NCI-H524 treated with DMSO at 0.1 percent for 48 hours (cell line): Measurements from ENCODE around the gene TREH.

Source experiments
- DNase-seq: peaks from one replicate; lab custom pipeline; 2025; lab: John Stamatoyannopoulos, UW

Gene TREH

DNA sequence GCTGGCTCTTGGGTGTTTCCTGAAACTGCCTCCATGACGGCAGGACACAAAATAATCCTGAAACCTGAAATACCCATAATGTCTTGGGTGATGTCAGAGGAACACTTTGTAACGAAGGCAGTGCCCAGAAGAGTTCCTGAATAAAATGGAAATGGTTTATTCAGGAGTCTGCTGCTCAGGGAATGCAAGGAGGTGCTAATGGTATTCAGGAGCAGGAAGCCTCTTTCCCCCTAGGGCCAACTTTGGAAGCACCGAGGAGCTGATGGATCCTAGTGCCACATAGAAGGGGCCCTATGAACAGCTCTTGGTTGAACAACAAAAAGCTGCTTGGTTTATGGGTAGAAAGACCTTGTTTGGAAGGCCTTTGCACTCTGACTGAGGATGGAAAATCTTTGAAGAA, 15.5 kb downstream of the TREH start:
- DNase-seq: no peak

DNA sequence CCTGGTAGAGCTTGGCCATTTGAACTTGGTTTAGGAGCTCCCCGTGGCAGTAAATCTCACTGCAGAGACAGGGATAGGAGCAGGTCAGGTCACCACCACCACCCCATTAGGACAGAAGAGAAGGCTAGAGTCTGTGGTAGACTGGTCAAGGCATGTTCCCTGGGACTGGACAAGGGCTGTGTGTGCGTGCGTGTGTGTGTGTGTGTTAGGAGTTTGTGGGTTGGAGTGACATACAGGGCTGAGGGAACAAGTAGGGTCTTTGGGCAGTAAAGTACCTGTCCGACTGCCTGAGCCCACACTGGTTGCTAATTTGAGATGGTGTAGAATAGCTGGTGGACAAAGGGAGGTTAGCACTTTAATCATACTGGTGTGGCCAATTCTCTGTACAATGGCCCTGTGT, 16.1 kb downstream of the TREH start:
- DNase-seq: no peak

- DNase-seq: no peak
These were observed 16.8 kb downstream of the TREH start for GRCh38 chr11:118662401-118663271.

- no peak for DNase-seq
These were observed 17.8 kb downstream of the TREH start for GRCh38 chr11:118661425-118662301.

GRCh38 chr11:118660681-118661424, 18.6 kb downstream of the TREH start:
- no peak for DNase-seq

DNA sequence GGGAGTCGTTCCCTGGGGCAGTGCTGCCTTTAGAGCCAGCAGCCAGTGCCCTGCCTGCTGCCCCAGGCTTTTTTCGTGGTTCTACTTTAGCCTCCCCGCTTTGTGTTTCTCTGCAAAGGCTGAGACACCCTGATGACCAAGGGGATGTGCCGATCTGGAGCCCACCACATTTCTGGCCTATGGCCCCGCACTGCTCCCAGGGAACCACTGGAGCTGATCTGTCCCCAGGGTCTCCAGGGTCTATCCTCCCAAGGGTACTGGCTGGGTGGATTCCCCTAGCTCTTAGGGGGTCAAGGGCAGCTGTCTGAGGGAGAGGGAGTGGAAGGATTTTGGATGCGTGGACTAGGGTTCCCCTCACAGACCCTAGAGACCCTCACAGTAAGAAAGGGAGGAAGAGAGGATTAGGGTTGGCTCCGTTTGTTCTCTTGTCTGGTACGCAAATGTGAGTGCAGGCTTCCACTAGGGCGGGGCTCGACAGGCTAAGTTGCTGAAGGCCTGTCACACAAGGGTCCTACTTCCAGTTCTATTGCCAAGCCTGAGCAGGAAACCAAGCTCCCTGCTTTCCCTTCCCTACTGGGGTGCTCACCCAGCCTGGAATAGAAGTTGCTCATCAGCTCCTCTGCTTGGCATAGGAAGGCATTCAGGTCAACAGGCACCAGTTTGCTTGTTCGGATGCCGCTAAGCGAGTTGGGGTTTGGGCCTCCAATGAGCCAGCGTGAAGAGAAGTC, 19.3 kb downstream of the TREH start:
- no peak for DNase-seq

DNA sequence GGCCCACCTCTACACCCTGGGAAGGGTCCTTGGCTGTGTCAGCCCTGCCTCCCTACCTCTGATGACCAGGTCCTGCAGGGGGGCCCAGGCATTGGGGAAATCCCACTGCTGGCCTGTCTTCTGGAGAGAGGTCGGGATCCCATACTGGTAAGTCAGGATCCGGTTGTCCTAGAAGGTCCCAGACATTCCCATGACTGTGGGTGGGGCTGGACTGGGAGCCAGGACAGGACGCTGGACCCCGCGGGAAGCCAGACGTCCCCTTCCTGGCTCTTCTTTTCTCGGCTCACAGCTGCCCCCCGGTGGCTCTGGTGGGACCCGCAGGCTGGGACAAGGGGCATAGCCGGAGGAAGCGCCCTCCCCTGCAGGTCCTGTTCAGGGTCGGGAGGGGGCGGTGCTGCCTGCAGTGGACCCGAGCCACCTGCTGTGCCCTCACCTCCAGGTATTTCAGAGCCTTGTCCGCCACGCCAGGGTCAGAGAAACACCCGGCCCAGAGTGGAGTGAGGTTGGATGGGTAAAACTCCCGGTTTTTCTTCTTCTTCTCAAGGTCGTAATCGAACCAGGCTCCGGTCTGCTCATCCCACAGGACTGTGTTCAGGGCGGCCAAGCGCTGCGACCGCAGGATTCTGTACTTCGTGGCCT, 20.0 kb downstream of the TREH start:
- DNase-seq: peak; percentile 58

- no peak for DNase-seq
These were observed 20.8 kb downstream of the TREH start for GRCh38 chr11:118658429-118659313.

- no peak for DNase-seq
These were observed 21.6 kb downstream of the TREH start for GRCh38 chr11:118657709-118658428.

DNA sequence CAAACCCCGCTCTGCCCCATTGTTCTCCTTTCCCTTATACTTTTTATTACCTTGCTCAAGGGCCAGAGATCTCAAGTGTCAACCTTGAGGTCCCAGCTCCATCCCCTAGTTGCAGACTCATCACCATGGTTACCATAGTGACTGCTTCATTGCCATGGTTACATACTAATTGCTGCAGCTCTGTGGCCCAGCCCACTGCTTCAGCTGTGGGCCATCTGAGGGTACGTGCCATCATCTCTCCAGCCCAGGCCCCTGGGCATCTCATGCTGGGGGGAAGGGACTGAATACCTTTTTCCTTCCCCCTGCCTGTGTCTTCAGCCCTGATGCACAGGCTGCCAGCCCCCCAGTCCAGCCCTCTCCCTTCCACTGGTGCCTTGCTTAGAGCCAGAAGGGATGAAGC, 22.2 kb downstream of the TREH start:
- DNase-seq: no peak

- no peak for DNase-seq
These were observed 22.8 kb downstream of the TREH start for GRCh38 chr11:118656563-118657165.

- DNase-seq: no peak
These were observed 23.8 kb downstream of the TREH start for GRCh38 chr11:118655486-118656190.

DNA sequence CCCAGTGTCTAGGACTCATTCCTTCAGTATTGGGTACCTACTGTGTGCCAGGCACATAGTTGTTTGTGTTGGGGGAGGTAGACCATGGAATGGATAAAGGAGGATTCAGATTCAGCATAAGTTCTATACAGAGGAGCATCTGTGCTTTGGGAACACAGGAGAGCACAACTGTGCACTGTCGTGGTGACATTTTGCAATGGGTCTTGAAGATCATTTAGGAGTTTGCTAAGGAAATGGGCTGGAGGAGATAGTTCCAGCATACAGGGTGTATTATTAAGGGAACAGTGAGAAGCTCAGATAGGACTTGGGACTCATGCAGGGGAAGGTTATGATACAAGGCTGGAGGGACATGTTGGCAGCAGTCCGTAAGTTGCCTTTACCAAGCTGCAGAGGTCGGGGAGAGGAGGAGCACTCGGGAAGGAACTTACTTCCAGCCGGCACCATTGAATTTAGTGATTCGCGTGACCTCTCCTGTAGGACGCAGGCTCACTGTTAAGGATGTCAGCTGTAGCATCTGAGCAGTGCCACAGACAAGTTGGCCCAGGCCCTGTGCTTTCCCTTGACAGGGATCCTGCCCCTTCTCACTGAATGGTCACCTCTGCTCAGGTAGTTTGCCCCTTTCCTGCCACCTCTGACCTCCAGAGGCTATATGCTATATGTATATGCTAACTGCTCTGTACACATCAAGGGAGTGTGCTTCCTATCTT, 25.6 kb downstream of the TREH start:
- no peak for DNase-seq

GRCh38 chr11:118652681-118653181, 26.7 kb downstream of the TREH start:
- no peak for DNase-seq

DNA sequence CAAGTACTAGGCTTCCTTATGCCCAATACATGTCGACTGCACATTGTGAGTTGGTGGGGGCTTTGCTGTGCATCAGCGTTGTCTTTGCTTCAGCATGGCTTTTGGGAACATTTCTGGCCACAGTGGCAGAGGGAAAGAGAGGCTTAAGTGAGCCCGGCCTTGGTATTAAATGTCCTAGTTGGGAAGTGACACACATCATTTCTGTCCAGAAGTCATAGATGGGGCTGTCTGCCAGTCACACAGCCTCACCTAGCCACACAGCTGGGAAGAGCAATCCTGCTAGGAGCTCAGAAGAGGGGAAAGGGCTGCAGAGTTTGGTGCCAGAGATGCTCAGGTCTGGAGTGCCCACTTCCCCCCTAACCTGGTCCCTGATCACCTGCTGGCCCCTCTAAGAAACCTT, 27.6 kb downstream of the TREH start:
- no peak for DNase-seq

DNA sequence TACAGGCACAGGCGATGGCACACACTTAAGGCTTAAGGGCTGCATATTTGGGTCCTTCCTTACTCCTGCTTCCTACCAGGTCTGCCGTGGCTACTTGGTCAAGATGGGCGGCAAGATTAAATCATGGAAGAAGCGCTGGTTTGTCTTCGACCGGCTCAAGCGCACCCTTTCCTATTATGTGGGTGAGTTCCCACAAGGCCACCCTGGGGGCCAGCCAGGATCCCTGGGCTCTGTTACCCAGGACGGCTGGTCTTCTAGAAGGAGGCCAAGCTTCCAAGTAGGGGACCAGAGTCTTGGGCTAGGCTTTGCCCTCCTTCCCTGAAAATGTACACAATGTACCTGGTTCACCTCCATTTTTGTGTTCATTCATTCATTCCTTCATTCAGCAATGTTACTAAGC, 29.1 kb downstream of the TREH start:
- DNase-seq: no peak

DNA sequence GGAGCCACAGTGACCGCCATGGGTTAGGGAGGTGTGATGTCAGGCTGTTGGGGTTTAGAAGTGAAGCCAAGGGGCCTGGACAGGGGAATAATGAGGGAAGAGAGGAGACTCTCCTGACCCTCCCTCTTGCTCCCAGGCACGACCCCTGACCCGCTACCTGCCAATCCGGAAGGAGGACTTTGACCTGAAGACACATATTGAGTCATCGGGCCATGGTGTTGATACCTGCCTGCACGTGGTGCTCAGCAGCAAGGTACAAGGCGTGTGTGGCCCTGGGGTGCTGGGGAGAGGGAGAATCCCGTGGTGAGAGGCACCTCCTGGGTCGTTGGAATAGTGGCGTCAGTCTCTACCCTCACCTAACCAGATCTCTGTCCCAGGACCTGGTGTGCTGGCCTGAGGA, 29.5 kb downstream of the TREH start:
- DNase-seq: no peak

- DNase-seq: no peak
These were observed 31.2 kb downstream of the TREH start for GRCh38 chr11:118648291-118648690.
